Brain microvascular endothelial cell (primary cell): ENCODE data around the gene RELT.
A peak's percentile ranks its signal among the peaks of the same experiment; 100 is the strongest.

Source experiments
- DNase-seq: peaks from one replicate; pipeline ENCODE4 v3.0.0-alpha.2; 2020
- H3K27ac ChIP-seq: fragments of 250-450 bp; sonication (Bioruptor Pico); 2 replicates; pipeline ENCODE4 v1.5.1; 2020; ENCODE audit warnings: mild to moderate bottlenecking, moderate library complexity
- H3K27me3 ChIP-seq: fragments of 250-450 bp; sonication (Bioruptor Pico); replicated peaks from 2 replicates; pipeline ENCODE4 v1.5.1; 2020; ENCODE audit warnings: mild to moderate bottlenecking
- H3K36me3 ChIP-seq: fragments of 250-450 bp; sonication (Bioruptor Pico); replicated peaks from 2 replicates; pipeline ENCODE4 v1.5.1; 2020; ENCODE audit warnings: mild to moderate bottlenecking
- H3K4me3 ChIP-seq: 2 replicates; pipeline ENCODE4 v1.5.1; 2011; ENCODE audit warnings: low read depth, mild to moderate bottlenecking, control low read depth, low read length, moderate library complexity
- in situ Hi-C: cut with HindIII; loops from 2 replicates; pipeline ENCODE4 v1.10.0; 2017; ENCODE audit warnings: low sequenced_read_pairs, low pct_ligation_motif_present
- TF ChIP-seq, protein P1 (sequence below): IDR thresholded peaks from 2 replicates; pipeline ENCODE4 v1.5.1; 2011; ENCODE audit warnings: low read depth, mild to moderate bottlenecking, moderate library complexity, low read length, control low read depth, inconsistent platforms; ENCODE audit errors: missing control alignments

The RELT gene

DNA sequence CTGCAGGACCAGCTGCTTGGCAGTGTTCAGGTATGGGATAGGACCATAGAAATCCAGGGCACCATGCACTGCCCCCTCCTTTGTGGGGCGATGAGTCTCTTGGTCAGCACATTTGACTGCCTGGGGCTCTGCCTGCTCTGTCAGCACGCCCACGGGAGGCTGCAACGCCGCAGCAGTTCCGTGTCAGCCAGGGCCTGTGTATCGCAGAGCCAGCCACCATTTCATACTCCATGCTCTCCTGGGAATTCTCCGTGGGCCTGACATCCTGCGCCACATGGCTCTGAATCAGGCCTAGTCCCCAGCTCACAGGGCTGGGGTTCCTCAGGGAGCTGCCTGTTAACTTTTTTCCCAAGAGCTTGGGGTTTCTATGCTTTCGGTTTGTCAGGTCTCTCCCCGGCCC, 16.9 kb upstream of the RELT start:
- H3K36me3 ChIP-seq: peaks cover 55% of the 10 kb centered on the region
- in situ Hi-C loops: no loop called here
- peak overlapping the region; percentile 33 for H3K27ac ChIP-seq
- DNase-seq: peak; percentile 59
- H3K4me3 ChIP-seq: no peak overlapping the region
- TF ChIP-seq, protein P1, sequence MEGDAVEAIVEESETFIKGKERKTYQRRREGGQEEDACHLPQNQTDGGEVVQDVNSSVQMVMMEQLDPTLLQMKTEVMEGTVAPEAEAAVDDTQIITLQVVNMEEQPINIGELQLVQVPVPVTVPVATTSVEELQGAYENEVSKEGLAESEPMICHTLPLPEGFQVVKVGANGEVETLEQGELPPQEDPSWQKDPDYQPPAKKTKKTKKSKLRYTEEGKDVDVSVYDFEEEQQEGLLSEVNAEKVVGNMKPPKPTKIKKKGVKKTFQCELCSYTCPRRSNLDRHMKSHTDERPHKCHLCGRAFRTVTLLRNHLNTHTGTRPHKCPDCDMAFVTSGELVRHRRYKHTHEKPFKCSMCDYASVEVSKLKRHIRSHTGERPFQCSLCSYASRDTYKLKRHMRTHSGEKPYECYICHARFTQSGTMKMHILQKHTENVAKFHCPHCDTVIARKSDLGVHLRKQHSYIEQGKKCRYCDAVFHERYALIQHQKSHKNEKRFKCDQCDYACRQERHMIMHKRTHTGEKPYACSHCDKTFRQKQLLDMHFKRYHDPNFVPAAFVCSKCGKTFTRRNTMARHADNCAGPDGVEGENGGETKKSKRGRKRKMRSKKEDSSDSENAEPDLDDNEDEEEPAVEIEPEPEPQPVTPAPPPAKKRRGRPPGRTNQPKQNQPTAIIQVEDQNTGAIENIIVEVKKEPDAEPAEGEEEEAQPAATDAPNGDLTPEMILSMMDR: no peak
- H3K27me3 ChIP-seq: no peaks in the 10 kb centered on the region

DNA sequence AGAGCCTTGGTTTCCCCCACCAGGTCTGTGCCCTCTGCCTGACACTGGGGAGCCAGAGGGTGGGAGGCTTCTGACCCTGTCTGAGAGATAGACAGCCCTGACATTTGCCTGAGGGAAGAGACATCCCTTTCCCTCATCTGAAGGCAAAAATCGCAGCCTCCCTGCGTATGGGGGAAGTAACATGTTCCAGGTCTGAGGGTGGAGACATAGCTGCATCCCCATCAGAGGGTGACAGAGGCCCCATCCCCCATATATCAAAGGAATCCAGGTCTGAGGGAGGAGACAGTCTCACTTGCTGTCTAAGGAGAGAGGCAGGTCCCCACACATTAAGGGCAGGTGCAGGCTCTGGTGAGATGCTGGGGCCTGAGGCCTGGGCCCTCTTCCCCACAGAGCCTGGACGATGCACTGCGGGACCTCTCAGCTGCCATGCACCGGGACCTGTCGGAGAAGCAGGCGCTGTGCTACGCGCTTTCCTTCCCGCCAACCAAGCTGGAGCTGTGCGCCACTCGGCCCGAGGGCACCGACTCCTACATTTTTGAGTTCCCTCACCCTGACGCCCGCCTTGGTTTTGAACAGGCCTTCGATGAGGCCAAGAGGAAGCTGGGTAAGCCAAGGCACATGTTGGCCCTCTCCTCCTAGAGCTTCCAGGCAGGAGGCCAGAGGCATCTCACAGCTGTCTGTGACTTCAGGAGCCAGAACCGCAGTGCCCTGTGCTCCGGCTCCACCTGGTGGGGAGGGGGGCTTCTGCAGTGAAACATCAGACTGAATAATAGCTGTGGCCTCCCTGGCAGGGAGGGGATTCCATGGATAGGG, 16.1 kb upstream of the RELT start:
- peak; percentile 42 for DNase-seq
- no peaks in the 10 kb centered on the region for H3K27me3 ChIP-seq
- TF ChIP-seq, protein P1: peak; percentile 79
- H3K4me3 ChIP-seq: no peak overlapping the region
- peak overlapping the region; percentile 21 for H3K27ac ChIP-seq
- in situ Hi-C loops: no loop called here
- H3K36me3 ChIP-seq: peaks cover 63% of the 10 kb centered on the region

DNA sequence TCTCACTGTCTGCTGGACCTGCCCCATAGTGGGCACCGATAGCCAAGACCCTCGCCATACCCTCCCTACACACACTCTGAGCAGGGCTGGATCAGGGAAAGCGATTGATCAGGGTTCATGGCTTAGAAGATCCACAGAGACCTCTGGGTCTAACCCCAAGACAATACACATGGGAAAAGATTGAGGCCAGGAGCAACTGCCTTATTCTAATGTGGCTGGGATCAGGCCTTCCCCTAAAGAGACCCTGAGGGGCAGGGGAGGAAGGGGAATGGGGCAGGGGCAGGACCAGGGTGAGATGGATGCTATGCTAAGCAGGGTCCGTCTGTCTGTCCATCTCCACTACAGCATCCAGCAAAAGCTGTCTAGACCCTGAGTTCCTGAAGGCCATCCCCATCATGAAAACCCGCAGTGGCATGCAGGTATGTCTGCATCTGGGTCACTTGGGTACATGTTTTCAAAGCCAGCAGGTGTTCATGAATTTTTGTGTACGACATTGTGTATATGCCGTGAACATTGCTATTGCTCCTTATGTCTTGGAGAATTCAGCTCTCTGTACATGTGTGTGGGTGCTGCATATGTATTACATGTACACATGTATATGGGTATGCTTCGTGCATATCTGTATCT, 15.3 kb upstream of the RELT start:
- Histone ChIP-seq H3K27me3 (no peaks in the 10 kb centered on the region), H3K27ac (no peak overlapping the region), H3K36me3 (peaks cover 69% of the 10 kb centered on the region), H3K4me3 (no peak overlapping the region)
- in situ Hi-C loops: no loop called here
- DNase-seq: no peak
- TF ChIP-seq, protein P1: no peak

GRCh38 chr11:73361953-73362776, 14.0 kb upstream of the RELT start:
- no peak for DNase-seq
- Histone ChIP-seq H3K4me3 (no peak overlapping the region), H3K36me3 (peaks cover 64% of the 10 kb centered on the region), H3K27ac (no peak overlapping the region), H3K27me3 (no peaks in the 10 kb centered on the region)
- TF ChIP-seq, protein P1: no peak
- in situ Hi-C loops: no loop called here

DNA sequence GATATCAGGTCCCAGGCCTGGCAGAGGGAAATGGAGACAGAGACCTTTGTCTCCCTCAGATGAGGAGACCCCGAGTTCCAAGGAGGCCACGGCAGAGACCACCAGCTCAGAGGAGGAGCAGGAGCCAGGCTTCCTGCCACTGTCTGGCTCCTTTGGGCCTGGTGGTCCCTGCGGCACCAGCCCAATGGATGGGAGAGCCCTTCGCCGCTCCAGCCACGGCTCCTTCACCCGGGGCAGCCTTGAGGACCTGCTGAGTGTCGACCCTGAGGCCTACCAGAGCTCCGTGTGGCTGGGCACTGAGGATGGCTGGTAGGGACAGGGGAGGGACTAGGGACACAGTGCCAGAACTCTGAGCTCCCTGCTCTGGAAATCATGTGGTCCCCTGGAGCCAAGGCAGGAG, 13.1 kb upstream of the RELT start:
- Histone ChIP-seq H3K36me3 (peaks cover 65% of the 10 kb centered on the region), H3K27me3 (no peaks in the 10 kb centered on the region), H3K27ac (no peak overlapping the region), H3K4me3 (no peak overlapping the region)
- DNase-seq: no peak
- in situ Hi-C loops: no loop called here
- TF ChIP-seq, protein P1: no peak
